ENCODE results near the gene AP1G1.
"Not testable (repeated sequence)": the region's sequence is repeated elsewhere in the genome, so short reads cannot be mapped to it uniquely, and the experiment has no call there.

Gene AP1G1

DNA sequence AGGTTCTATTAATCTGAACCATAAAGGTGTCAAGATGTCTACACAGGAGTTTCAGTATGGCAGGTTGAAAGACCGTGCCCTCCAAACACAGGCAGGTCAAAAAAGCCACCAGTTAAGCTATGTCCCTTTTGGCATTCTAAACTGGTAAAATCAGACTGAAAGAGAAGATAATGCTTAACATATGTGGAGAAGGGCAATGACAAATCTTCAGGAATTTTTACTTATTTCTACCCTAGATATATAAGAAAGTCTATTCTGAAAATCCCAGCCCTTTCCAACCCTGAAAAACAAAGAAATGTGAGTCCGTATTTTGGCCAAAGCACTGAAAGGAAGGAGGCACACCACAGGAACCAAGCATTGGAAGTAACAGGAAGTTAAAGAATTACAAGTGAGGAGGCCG is 16.5 kb downstream of the AP1G1 start (continued):
- TF ChIP-seq, protein P1, sequence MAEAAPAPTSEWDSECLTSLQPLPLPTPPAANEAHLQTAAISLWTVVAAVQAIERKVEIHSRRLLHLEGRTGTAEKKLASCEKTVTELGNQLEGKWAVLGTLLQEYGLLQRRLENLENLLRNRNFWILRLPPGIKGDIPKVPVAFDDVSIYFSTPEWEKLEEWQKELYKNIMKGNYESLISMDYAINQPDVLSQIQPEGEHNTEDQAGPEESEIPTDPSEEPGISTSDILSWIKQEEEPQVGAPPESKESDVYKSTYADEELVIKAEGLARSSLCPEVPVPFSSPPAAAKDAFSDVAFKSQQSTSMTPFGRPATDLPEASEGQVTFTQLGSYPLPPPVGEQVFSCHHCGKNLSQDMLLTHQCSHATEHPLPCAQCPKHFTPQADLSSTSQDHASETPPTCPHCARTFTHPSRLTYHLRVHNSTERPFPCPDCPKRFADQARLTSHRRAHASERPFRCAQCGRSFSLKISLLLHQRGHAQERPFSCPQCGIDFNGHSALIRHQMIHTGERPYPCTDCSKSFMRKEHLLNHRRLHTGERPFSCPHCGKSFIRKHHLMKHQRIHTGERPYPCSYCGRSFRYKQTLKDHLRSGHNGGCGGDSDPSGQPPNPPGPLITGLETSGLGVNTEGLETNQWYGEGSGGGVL (tag by site-specific recombination; IDR thresholded peaks at IDR 0.05): no peak
- TF ChIP-seq ZNF664 (tag by site-specific recombination; IDR thresholded peaks at IDR 0.05) (no peak), MEIS1 (CRISPR knock-in tag; IDR thresholded peaks at IDR 0.05; ENCODE audit: borderline replicate concordance) (no peak), GLIS2 (tag by site-specific recombination; IDR thresholded peaks at IDR 0.05) (no peak)
- TF ChIP-seq, protein P2, sequence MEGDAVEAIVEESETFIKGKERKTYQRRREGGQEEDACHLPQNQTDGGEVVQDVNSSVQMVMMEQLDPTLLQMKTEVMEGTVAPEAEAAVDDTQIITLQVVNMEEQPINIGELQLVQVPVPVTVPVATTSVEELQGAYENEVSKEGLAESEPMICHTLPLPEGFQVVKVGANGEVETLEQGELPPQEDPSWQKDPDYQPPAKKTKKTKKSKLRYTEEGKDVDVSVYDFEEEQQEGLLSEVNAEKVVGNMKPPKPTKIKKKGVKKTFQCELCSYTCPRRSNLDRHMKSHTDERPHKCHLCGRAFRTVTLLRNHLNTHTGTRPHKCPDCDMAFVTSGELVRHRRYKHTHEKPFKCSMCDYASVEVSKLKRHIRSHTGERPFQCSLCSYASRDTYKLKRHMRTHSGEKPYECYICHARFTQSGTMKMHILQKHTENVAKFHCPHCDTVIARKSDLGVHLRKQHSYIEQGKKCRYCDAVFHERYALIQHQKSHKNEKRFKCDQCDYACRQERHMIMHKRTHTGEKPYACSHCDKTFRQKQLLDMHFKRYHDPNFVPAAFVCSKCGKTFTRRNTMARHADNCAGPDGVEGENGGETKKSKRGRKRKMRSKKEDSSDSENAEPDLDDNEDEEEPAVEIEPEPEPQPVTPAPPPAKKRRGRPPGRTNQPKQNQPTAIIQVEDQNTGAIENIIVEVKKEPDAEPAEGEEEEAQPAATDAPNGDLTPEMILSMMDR (tag by site-specific recombination; IDR thresholded peaks at IDR 0.05): no peak
- TF ChIP-seq, protein P3, sequence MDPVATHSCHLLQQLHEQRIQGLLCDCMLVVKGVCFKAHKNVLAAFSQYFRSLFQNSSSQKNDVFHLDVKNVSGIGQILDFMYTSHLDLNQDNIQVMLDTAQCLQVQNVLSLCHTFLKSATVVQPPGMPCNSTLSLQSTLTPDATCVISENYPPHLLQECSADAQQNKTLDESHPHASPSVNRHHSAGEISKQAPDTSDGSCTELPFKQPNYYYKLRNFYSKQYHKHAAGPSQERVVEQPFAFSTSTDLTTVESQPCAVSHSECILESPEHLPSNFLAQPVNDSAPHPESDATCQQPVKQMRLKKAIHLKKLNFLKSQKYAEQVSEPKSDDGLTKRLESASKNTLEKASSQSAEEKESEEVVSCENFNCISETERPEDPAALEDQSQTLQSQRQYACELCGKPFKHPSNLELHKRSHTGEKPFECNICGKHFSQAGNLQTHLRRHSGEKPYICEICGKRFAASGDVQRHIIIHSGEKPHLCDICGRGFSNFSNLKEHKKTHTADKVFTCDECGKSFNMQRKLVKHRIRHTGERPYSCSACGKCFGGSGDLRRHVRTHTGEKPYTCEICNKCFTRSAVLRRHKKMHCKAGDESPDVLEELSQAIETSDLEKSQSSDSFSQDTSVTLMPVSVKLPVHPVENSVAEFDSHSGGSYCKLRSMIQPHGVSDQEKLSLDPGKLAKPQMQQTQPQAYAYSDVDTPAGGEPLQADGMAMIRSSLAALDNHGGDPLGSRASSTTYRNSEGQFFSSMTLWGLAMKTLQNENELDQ (tag by site-specific recombination; IDR thresholded peaks at IDR 0.05; ENCODE audit: low read depth): no peak

DNA sequence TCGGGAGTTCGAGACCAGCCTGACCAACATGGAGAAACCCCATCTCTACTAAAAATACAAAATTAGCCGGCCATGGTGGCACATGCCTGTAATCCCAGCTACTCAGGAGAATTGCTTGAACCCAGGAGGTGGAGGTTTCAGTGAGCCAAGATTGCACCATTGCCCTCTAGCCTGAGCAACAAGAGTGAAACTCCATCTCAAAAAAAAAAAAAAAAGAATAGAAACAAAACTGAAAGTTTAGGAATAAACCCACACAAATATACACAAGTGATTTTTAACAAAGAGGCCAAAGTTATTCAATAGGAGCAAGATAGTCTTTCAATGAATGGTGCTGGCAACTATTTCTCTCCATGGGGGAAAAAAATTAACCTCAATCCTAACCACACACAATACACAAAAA is 18.3 kb downstream of the AP1G1 start:
- CTCF ChIA-PET; H3K9me3 ChIP-seq (ENCODE audit: control insufficient read depth, insufficient read depth, low read depth, low read length); H3K4me3 ChIP-seq (ENCODE audit: low read depth, low read length); H3K4me1 ChIP-seq (ENCODE audit: control insufficient read depth, insufficient read depth, low read length); H3K27ac ChIP-seq (ENCODE audit: extremely low read depth, low read depth, low read length); POLR2A ChIA-PET: not testable (repeated sequence)
- H3K36me3 ChIP-seq (ENCODE audit: control insufficient read depth in 2 of 2, insufficient read depth in 1 of 2, low read length in 2 of 2): peaks cover 3 to 35% of the 10 kb centered on the region in 2 experiments

DNA sequence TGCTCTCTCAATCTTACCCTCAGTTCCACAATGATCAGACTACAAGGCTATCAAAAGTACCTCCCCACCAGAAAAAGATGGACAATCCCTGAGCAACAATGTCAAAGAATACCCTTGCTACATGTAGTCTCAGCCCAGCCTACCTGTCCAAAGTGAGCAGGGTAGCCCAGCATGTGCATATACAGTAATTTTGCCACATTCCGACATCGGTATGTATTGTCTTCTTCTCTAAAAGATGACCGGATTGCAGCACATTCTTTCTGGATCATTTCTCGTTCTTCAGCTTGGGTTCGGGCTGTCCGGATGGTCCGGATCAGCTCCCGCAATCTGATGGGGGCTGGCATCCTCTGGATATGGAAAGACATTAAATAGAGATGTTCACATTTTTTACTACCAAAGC is 19.5 kb downstream of the AP1G1 start:
- no peaks in the 10 kb centered on the region for H3K9me3 ChIP-seq (ENCODE audit: control insufficient read depth, insufficient read depth, low read depth, low read length)
- H3K36me3 ChIP-seq (ENCODE audit: control insufficient read depth in 2 of 2, insufficient read depth in 1 of 2, low read length in 2 of 2): peaks cover 6 to 37% of the 10 kb centered on the region in 2 experiments
- no peaks in the 10 kb centered on the region for H3K4me1 ChIP-seq (ENCODE audit: control insufficient read depth, insufficient read depth, low read length)
- POLR2A ChIA-PET: interaction anchor here (0.7 to 1.8 kb wide), 2 partner anchors 20 to 172 kb away, joined by 3 to 4 read pairs; no protein-coding TSS in a partner anchor
- CTCF ChIA-PET: interaction anchor here (0.6 to 1.0 kb wide), 3 partner anchors 20 to 180 kb away, joined by 3 to 4 read pairs (median 3); partner anchors contain the start of gene AP1G1
- TF ChIP-seq ZNF16 (tag by site-specific recombination; IDR thresholded peaks at IDR 0.05; ENCODE audit: low read depth) (no peak), ZNF544 (tag by site-specific recombination; IDR thresholded peaks at IDR 0.05) (no peak), MYNN (tag by site-specific recombination; IDR thresholded peaks at IDR 0.05; ENCODE audit: borderline replicate concordance) (no peak), ZNF10 (tag by site-specific recombination; IDR thresholded peaks at IDR 0.05) (no peak), ZNF473 (tag by site-specific recombination; IDR thresholded peaks at IDR 0.05) (no peak), ZNF626 (tag by site-specific recombination; IDR thresholded peaks at IDR 0.05) (no peak)
- TF ChIP-seq, protein P4, sequence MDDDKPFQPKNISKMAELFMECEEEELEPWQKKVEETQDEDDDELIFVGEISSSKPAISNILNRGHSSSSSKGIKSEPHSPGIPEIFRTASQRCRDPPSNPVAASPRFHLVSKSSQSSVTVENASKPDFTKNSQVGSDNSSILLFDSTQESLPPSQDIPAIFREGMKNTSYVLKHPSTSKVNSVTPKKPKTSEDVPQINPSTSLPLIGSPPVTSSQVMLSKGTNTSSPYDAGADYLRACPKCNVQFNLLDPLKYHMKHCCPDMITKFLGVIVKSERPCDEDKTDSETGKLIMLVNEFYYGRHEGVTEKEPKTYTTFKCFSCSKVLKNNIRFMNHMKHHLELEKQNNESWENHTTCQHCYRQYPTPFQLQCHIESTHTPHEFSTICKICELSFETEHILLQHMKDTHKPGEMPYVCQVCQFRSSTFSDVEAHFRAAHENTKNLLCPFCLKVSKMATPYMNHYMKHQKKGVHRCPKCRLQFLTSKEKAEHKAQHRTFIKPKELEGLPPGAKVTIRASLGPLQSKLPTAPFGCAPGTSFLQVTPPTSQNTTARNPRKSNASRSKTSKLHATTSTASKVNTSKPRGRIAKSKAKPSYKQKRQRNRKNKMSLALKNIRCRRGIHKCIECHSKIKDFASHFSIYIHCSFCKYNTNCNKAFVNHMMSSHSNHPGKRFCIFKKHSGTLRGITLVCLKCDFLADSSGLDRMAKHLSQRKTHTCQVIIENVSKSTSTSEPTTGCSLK (tag by site-specific recombination; IDR thresholded peaks at IDR 0.05): no peak
- H3K4me3 ChIP-seq (ENCODE audit: low read depth, low read length): no peak overlapping the region
- no peak overlapping the region for H3K27ac ChIP-seq (ENCODE audit: extremely low read depth, low read depth, low read length)

All from HEK293 (cell line).